ENCODE measurements around the gene ACR.

- TF ChIP-seq, protein P1, sequence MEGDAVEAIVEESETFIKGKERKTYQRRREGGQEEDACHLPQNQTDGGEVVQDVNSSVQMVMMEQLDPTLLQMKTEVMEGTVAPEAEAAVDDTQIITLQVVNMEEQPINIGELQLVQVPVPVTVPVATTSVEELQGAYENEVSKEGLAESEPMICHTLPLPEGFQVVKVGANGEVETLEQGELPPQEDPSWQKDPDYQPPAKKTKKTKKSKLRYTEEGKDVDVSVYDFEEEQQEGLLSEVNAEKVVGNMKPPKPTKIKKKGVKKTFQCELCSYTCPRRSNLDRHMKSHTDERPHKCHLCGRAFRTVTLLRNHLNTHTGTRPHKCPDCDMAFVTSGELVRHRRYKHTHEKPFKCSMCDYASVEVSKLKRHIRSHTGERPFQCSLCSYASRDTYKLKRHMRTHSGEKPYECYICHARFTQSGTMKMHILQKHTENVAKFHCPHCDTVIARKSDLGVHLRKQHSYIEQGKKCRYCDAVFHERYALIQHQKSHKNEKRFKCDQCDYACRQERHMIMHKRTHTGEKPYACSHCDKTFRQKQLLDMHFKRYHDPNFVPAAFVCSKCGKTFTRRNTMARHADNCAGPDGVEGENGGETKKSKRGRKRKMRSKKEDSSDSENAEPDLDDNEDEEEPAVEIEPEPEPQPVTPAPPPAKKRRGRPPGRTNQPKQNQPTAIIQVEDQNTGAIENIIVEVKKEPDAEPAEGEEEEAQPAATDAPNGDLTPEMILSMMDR (IDR thresholded peaks at IDR 0.05; ENCODE audit: low read depth, low read length) = no peak
- TF ChIP-seq POLR2A (IDR thresholded peaks at IDR 0.05; ENCODE audit: extremely low read depth, insufficient read length) = no peak
Observed at GRCh38 chr22:50719814-50720300, 18.1 kb upstream of the ACR start.

Data from NB4 (cell line).